Subcutaneous abdominal adipose tissue (tissue), 5 donors: Measurements from ENCODE around the gene ABCD2.

Source experiments
- H3K27ac ChIP-seq: one replicate; pipeline ENCODE4 v1.7.0; 2013; ENCODE audit warnings: low read depth, mild to moderate bottlenecking, inconsistent platforms, low read length, moderate library complexity
- H3K27me3 ChIP-seq, 5 donors: one replicate each; pipeline ENCODE4 v1.7.0; 2013; ENCODE audit warnings: low read length in 5 of 5, inconsistent platforms in 1 of 5; ENCODE audit not compliant: control insufficient read depth in 5 of 5, insufficient read depth in 4 of 5
- H3K36me3 ChIP-seq, 5 donors: one replicate each; pipeline ENCODE4 v1.7.0; 2013; ENCODE audit warnings: low read length in 5 of 5; ENCODE audit not compliant: control insufficient read depth in 5 of 5, insufficient read depth in 5 of 5
- H3K4me1 ChIP-seq, 5 donors: one replicate each; pipeline ENCODE4 v1.7.0; 2013; ENCODE audit warnings: low read length in 5 of 5, mild to moderate bottlenecking in 3 of 5, moderate library complexity in 1 of 5; ENCODE audit not compliant: control insufficient read depth in 5 of 5, insufficient read depth in 5 of 5
- H3K4me3 ChIP-seq, 5 donors: one replicate each; pipeline ENCODE4 v1.7.0; 2013; ENCODE audit warnings: low read length in 5 of 5, low read depth in 1 of 5
- H3K9ac ChIP-seq, 5 donors: one replicate each; pipeline ENCODE4 v1.7.0; 2013; ENCODE audit warnings: low read length in 5 of 5, mild to moderate bottlenecking in 4 of 5, moderate library complexity in 3 of 5
- H3K9me3 ChIP-seq, 5 donors: one replicate each; pipeline ENCODE4 v1.7.0; 2013; ENCODE audit warnings: low read length in 5 of 5; ENCODE audit not compliant: control insufficient read depth in 5 of 5
- donor health status: healthy.
- donor health status: healthy.
- donor health status: healthy.
- donor health status: healthy.
- donor health status: healthy.

ABCD2 gene

DNA sequence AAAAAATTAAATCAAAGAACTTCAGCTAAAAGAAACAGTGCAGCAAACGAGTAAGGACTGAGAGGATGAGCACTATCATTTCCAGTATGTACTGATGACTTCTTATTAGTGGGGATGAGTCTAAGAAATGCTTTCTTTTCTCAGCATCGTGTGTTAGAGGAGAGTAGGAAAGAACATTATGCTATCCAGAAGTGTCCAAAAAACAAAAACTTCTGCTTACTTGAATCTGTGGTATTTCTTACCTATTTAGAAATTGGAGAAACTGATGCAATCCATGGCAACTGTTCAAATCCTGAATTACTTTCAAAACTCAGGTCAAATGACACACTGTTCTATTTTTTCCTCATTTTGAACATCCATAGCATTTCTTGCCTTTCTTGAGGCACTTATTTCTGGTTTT lies 23.7 kb downstream of the ABCD2 start:
- Histone ChIP-seq H3K27me3 (no peaks in the 10 kb centered on the region), H3K36me3 (peaks cover 0 to 5% (median 0%) of the 10 kb centered on the region in 5 donors), H3K27ac (peak overlapping the region; percentile 76), H3K4me1 (peaks cover 0 to 33% (median 6%) of the 10 kb centered on the region in 5 donors), H3K9me3 (no peaks in the 10 kb centered on the region), H3K4me3 (no peak overlapping the region), H3K9ac (peak overlapping the region in 1 of 5 donors; percentile 53)

DNA sequence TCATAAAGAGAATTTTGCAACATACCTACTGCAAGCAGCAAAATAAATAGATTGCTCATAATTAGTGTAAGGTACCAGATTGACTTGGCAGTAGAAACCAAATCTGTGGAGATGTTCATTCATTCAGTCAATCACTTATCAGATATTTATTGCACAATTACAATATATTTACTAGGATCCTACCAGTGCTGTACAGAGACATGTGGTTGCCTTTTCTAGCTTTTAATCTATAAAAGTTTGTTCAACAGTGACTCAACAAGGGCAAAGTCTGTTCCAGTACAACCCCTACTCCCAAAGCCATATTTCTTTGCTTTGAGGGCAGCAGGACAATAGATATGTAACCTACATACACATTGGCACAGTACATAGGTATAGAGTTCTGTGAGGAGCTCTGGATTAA lies 27.3 kb downstream of the ABCD2 start:
- H3K4me1 ChIP-seq: peaks cover 0 to 29% (median 6%) of the 10 kb centered on the region in 5 donors
- no peak overlapping the region for H3K9ac ChIP-seq
- no peaks in the 10 kb centered on the region for H3K9me3 ChIP-seq
- peak overlapping the region; percentile 58 for H3K27ac ChIP-seq
- peaks cover 0 to 3% (median 0%) of the 10 kb centered on the region in 5 donors for H3K36me3 ChIP-seq
- no peak overlapping the region for H3K4me3 ChIP-seq
- no peaks in the 10 kb centered on the region for H3K27me3 ChIP-seq

DNA sequence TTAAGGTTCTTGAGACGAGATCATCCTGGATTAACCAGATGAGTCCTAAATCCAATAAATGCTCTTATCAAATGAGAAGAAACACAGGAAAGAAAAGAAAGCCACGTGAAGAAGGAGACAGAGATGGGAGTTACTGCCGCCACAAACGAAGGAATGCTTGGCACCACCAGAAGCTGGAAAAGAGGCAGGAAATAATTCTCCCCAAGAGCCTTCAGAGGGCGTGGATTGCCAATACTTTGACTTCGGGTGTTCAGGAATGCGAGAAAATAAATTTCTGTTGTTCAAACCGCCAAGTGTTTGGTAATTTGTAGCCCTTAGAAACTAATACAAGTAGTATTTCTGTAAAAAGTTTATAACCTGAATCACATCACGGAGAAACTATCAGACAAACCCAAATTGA lies 31.3 kb downstream of the ABCD2 start:
- no peaks in the 10 kb centered on the region for H3K27me3 ChIP-seq
- H3K4me1 ChIP-seq: peaks cover 0 to 28% (median 9%) of the 10 kb centered on the region in 5 donors
- H3K36me3 ChIP-seq: peaks cover 0 to 23% (median 9%) of the 10 kb centered on the region in 5 donors
- no peaks in the 10 kb centered on the region for H3K9me3 ChIP-seq
- H3K4me3 ChIP-seq: no peak overlapping the region
- peak overlapping the region in 1 of 5 donors; percentile 51 for H3K9ac ChIP-seq
- peak overlapping the region; percentile 71 for H3K27ac ChIP-seq

DNA sequence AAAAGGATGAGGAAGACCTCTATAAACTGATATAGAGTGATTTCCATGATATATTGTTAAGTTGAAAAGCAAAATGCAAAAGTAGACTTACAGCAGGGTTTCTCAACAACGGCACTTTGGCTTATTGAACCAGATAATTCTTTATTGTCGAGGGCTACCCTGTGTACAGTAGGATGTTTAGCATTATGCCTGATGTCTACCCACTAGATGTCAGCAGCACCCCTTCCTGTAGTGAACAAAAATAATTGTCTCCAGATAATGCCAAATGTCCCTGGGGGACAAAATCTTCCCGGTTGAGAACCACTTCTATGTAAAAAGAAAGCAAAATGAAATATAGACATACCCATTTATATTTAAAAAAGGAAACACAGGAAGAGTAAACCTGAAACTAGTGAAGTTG lies 32.4 kb downstream of the ABCD2 start:
- H3K36me3 ChIP-seq: peaks cover 0 to 23% (median 9%) of the 10 kb centered on the region in 5 donors
- no peaks in the 10 kb centered on the region for H3K9me3 ChIP-seq
- peak overlapping the region; percentile 71 for H3K27ac ChIP-seq
- H3K4me3 ChIP-seq: no peak overlapping the region
- no peaks in the 10 kb centered on the region for H3K27me3 ChIP-seq
- peaks cover 0 to 31% (median 9%) of the 10 kb centered on the region in 5 donors for H3K4me1 ChIP-seq
- H3K9ac ChIP-seq: peak overlapping the region in 1 of 5 donors; percentile 66

DNA sequence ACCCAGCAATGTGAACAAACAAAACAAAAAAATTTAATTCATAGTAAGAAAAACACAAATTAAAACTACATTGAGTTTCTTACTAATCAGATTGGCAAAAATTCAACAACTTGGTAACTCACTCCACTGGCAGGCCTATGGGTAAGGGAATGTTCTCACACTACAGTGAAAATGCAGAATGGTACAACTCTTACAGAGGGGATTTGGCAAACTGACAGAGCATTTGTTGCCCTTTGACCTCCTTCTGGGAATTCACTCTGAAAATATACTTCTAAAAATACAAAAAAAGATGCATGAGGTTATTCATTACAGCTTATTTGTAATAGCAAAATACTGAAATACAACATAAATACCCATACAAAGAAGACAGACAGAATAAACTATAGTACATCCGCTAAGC lies 32.8 kb downstream of the ABCD2 start:
- H3K4me1 ChIP-seq: peaks cover 0 to 33% (median 9%) of the 10 kb centered on the region in 5 donors
- H3K27ac ChIP-seq: peak overlapping the region; percentile 71
- H3K36me3 ChIP-seq: peaks cover 0 to 23% (median 9%) of the 10 kb centered on the region in 5 donors
- no peaks in the 10 kb centered on the region for H3K9me3 ChIP-seq
- H3K9ac ChIP-seq: peak overlapping the region in 1 of 5 donors; percentile 66
- no peaks in the 10 kb centered on the region for H3K27me3 ChIP-seq
- no peak overlapping the region for H3K4me3 ChIP-seq

DNA sequence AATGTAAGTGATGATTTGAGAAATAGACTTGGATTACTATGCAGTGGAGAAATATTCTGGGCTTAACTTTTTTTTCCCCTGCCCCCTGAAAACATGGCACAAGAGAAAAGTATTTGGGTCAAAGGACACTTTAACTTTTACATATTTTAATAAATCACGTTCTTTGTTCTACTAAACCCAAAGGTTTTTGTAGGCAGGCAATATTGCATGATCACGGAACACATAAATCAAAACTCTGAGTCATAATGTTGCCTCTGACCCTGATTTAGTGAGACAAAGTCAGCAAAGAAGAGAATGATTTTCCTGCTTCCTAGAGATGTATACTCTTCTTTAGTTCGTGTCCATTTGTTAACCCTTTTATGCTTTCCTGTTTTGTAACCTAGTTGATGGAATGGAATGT lies 38.0 kb downstream of the ABCD2 start:
- H3K4me3 ChIP-seq: no peak overlapping the region
- H3K36me3 ChIP-seq: peaks cover 0 to 28% (median 9%) of the 10 kb centered on the region in 5 donors
- peak overlapping the region; percentile 72 for H3K27ac ChIP-seq
- no peaks in the 10 kb centered on the region for H3K27me3 ChIP-seq
- H3K9ac ChIP-seq: peak overlapping the region in 1 of 5 donors; percentile 78
- peaks cover 0 to 21% (median 3%) of the 10 kb centered on the region in 5 donors for H3K4me1 ChIP-seq
- no peaks in the 10 kb centered on the region for H3K9me3 ChIP-seq

DNA sequence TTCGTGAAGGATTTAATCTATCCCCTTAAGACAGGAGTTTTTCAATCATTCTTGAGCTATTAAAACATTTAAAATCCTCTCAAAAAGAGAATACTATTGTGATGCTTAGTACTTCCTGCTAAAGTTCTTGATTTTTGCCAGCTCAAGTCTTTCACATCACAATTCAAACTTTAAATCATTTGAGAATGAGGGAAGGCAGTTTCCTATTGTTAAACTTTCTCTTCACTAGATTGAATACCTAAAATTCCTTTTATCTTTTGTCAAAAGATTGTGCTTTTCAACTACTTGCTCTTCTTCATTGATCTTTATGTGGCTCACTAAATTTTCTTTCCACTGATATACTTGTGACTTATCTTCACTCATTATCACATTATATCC lies 44.1 kb downstream of the ABCD2 start:
- H3K27me3 ChIP-seq: no peaks in the 10 kb centered on the region
- H3K9ac ChIP-seq: peak overlapping the region in 1 of 5 donors; percentile 7
- peak overlapping the region; percentile 74 for H3K27ac ChIP-seq
- H3K36me3 ChIP-seq: peaks cover 0 to 29% (median 8%) of the 10 kb centered on the region in 5 donors
- no peak overlapping the region for H3K4me3 ChIP-seq
- H3K4me1 ChIP-seq: peaks cover 0 to 10% (median 0%) of the 10 kb centered on the region in 5 donors
- H3K9me3 ChIP-seq: no peaks in the 10 kb centered on the region

DNA sequence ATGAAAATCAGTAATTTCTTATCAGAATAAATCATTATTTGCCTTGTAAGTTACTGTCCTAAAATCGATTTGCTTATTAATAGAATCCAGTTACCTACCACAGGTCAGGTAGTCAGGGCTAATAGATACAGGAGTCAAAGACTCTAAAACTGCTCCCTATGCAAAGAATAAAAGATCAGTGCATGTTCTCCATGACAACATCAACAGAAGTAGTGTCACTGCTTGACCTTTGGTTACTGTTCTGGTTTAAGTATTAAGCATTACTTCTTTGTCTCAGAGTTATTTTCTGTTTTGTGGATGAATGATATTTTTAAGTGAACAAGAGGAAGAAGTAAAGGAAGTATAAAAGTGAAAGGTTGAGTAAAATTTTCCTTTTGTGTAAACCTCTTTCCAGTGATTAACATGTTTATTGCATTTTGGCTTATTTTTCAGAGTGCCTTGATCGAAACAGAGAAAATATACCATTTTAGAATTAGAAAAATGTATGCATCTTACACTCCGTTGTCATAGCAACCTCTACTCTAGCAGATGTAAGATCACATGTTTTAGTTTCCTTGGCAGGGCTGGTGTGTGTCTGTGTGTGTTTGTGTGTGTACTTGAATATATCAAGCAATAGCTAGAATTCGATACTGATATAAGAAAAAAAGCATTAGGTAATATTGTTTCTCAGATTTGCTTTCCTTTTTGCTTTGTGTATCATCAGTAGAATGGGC lies 44.7 kb downstream of the ABCD2 start:
- Histone ChIP-seq H3K9me3 (no peaks in the 10 kb centered on the region), H3K36me3 (peaks cover 0 to 32% (median 11%) of the 10 kb centered on the region in 5 donors), H3K9ac (peak overlapping the region in 1 of 5 donors; percentile 7), H3K4me3 (no peak overlapping the region), H3K4me1 (peaks cover 0 to 8% (median 0%) of the 10 kb centered on the region in 5 donors), H3K27ac (peak overlapping the region; percentile 74), H3K27me3 (no peaks in the 10 kb centered on the region)

DNA sequence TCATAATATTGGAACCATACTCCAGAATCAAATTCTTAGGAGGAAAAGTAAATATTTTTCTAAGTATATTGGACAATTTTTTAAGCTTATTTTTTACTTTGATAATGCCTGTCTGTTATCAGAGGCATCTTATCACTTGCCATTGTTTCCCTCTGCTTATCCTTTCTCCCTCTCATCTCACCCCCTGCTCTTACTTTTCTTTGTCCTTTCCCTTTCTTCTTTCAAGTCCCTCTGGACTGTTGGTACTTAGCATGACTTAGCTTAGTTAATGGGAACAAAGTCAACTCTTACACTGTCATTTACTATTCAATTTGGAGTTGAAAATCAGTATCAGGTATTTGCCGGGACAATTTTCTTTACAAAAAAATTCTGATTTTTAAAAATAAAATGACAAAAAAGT lies 45.2 kb downstream of the ABCD2 start:
- Histone ChIP-seq H3K27me3 (no peaks in the 10 kb centered on the region), H3K27ac (peak overlapping the region; percentile 74), H3K9me3 (peaks cover 0 to 3% (median 1%) of the 10 kb centered on the region in 5 donors), H3K4me3 (no peak overlapping the region), H3K4me1 (peaks cover 0 to 6% (median 0%) of the 10 kb centered on the region in 5 donors), H3K9ac (no peak overlapping the region), H3K36me3 (peaks cover 0 to 32% (median 15%) of the 10 kb centered on the region in 5 donors)

DNA sequence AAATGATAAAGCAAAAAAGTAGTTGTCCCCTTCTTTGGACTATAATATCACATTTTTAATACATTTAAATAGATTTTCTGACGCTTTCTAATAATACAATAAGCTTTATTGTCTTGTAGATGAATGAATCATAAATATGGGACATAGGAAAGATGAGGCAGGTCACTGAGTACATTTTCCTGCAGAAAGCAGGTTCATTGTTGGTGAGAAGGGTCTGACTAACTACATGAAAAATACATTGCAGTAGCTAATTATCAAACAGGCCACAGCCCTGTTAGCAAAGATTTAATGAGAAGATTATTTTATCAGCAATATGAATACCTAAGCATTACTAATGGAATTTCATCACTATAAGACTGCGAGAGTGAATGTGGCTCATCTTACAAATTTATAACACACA lies 45.6 kb downstream of the ABCD2 start:
- no peaks in the 10 kb centered on the region for H3K27me3 ChIP-seq
- H3K9ac ChIP-seq: no peak overlapping the region
- peaks cover 0 to 6% (median 0%) of the 10 kb centered on the region in 5 donors for H3K4me1 ChIP-seq
- H3K27ac ChIP-seq: peak overlapping the region; percentile 6
- H3K9me3 ChIP-seq: peaks cover 0 to 7% (median 5%) of the 10 kb centered on the region in 5 donors
- H3K4me3 ChIP-seq: no peak overlapping the region
- peaks cover 2 to 32% (median 19%) of the 10 kb centered on the region in 5 donors for H3K36me3 ChIP-seq
